ENCODE data around the gene KIFC1.
A peak's percentile ranks its signal among the peaks of the same experiment; 100 is the strongest.

DNA sequence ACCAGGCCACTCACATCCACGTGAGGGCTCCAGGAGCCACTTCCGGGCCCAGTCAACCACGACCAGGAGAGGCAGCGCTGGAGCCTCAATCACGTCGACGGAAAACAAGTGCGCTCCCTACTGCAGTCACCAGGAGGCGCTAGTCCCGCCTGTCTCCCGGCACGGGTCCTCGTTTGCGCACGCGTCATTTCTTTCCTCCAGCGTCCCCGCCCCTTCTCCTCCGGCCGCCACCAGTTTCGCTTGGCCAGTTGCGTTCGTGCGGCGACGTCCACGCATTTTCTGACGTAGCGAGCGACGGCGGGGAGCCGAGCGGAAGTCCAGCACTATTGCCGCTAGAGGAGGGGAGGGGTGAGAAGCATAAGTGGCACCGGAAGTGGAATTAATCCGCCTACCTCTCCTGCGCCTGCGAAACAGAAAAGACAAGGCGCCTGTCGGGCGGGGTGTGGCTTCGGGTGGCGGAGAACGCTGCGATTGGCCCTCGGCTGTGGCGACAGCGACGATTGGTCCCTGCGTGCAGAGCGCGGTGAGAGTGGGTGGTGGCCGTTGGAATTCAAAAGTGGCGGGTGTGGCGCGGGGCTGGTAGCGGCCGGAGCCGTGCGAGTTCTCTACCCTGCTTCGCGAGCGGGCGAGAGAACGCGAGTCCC, at the start of gene KIFC1:
- TF ChIP-seq, protein P1, sequence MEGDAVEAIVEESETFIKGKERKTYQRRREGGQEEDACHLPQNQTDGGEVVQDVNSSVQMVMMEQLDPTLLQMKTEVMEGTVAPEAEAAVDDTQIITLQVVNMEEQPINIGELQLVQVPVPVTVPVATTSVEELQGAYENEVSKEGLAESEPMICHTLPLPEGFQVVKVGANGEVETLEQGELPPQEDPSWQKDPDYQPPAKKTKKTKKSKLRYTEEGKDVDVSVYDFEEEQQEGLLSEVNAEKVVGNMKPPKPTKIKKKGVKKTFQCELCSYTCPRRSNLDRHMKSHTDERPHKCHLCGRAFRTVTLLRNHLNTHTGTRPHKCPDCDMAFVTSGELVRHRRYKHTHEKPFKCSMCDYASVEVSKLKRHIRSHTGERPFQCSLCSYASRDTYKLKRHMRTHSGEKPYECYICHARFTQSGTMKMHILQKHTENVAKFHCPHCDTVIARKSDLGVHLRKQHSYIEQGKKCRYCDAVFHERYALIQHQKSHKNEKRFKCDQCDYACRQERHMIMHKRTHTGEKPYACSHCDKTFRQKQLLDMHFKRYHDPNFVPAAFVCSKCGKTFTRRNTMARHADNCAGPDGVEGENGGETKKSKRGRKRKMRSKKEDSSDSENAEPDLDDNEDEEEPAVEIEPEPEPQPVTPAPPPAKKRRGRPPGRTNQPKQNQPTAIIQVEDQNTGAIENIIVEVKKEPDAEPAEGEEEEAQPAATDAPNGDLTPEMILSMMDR (IDR thresholded peaks at IDR 0.05; ENCODE audit: low read length) = peak; percentile 84
- no peak for TF ChIP-seq EZH2 (IDR thresholded peaks at IDR 0.05; ENCODE audit: borderline replicate concordance, low read length)
